Astrocyte (in vitro differentiated cells and primary cell): Measurements from ENCODE around the gene JAZF1.

Experiments
- EZH2 ChIP-seq: IDR thresholded peaks from 2 replicates; pipeline ENCODE4 v1.6.1; 2012; ENCODE audit warnings: mild to moderate bottlenecking, low read length, inconsistent platforms; ENCODE audit not compliant: insufficient read depth
- TF ChIP-seq, protein P1 (sequence below): IDR thresholded peaks from 2 replicates; pipeline ENCODE4 v1.5.1; 2011; ENCODE audit warnings: low read depth, mild to moderate bottlenecking, inconsistent platforms, low read length, moderate library complexity; ENCODE audit not compliant: insufficient read depth

DNA sequence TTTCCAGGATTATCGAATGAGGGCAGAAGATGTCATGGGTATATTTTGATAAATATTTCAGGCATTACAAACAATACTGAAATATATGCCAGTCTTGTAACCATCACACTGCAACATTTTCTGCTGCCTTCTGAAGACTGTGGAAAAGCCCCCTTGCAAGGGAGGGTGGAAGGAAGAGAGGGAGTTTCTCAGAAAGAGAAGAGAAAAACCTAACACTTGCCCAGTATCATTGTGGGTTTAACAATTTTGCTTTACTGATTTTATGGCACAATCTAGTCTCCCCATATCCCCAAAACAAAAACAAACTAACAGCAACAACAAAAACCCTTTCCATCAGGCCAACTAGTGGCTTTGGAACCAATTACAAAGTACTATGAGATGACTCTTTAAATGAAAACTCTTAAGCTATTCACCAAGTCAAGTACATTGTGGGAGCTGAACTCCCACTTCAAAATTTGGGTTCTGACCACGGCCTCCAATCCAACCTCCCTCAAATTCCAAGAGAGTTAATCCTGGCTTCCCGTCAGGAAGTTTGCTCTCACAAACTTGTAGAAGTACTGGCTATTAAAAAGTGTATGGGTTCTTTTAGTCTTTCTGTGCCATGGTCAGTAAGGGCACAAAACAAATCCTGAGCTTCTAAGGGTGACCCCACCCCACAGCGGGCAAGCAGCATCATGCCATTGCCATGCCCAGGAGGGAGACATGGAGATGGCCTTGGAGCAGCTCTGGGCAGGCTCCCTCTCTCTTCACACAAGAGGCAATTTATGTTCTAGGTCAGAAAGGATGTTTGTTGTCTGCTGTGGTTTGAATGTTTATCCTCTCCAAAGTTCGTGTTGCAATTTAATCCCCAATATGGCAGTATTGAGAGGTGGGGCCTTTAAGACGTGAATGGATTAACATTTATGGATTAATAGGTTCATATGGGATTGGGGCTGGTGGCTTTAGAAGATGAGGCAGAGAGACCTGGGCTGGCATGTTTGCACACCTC lies 96.3 kb downstream of the JAZF1 start:
- no peak for TF ChIP-seq EZH2
- TF ChIP-seq, protein P1, sequence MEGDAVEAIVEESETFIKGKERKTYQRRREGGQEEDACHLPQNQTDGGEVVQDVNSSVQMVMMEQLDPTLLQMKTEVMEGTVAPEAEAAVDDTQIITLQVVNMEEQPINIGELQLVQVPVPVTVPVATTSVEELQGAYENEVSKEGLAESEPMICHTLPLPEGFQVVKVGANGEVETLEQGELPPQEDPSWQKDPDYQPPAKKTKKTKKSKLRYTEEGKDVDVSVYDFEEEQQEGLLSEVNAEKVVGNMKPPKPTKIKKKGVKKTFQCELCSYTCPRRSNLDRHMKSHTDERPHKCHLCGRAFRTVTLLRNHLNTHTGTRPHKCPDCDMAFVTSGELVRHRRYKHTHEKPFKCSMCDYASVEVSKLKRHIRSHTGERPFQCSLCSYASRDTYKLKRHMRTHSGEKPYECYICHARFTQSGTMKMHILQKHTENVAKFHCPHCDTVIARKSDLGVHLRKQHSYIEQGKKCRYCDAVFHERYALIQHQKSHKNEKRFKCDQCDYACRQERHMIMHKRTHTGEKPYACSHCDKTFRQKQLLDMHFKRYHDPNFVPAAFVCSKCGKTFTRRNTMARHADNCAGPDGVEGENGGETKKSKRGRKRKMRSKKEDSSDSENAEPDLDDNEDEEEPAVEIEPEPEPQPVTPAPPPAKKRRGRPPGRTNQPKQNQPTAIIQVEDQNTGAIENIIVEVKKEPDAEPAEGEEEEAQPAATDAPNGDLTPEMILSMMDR: no peak
